Hepatocyte (in vitro differentiated cells): ENCODE data around the gene FGF9.

Experiments
- EZH2 ChIP-seq: fragments of 200-600 bp; sonication (generic); IDR thresholded peaks from 2 replicates; pipeline ENCODE4 v1.6.1; 2016; ENCODE audit warnings: antibody characterized with exemption, mild to moderate bottlenecking, borderline replicate concordance
- EZH2phosphoT487 ChIP-seq: fragments of 200-600 bp; sonication (generic); IDR thresholded peaks from one replicate; pipeline ENCODE4 v1.6.1; 2018; ENCODE audit warnings: antibody characterized with exemption, mild to moderate bottlenecking, low read depth, moderate library complexity; ENCODE audit not compliant: unreplicated experiment, severe bottlenecking
- TF ChIP-seq, protein P1 (sequence below): fragments of 200-600 bp; sonication (generic); IDR thresholded peaks from 2 replicates; pipeline ENCODE4 v1.5.1; 2016; ENCODE audit warnings: antibody characterized with exemption, mild to moderate bottlenecking; ENCODE audit not compliant: poor library complexity

DNA sequence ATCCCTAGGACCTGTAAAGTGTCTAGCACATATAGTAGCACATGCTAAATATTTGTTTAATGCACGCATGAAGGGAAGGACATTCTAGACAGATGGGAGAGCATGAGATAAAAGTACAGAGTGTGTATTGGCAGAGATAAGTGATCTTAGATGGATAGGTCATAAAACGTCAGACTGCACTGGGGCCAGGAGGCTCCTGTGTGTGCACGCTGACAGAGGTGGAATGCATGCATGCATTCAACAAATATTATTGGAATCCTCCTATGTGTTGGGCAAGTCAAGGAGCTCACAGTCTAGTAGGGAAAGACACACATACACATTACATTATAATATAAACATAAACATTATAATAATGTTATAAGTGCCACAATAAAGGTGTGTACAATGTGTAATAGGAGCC is 73.3 kb downstream of the FGF9 start:
- TF ChIP-seq, protein P1, sequence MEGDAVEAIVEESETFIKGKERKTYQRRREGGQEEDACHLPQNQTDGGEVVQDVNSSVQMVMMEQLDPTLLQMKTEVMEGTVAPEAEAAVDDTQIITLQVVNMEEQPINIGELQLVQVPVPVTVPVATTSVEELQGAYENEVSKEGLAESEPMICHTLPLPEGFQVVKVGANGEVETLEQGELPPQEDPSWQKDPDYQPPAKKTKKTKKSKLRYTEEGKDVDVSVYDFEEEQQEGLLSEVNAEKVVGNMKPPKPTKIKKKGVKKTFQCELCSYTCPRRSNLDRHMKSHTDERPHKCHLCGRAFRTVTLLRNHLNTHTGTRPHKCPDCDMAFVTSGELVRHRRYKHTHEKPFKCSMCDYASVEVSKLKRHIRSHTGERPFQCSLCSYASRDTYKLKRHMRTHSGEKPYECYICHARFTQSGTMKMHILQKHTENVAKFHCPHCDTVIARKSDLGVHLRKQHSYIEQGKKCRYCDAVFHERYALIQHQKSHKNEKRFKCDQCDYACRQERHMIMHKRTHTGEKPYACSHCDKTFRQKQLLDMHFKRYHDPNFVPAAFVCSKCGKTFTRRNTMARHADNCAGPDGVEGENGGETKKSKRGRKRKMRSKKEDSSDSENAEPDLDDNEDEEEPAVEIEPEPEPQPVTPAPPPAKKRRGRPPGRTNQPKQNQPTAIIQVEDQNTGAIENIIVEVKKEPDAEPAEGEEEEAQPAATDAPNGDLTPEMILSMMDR: no peak
- no peak for TF ChIP-seq EZH2phosphoT487
- TF ChIP-seq EZH2: no peak
